Transverse colon (tissue), 4 donors: Measurements from ENCODE around the gene ITGA1.
A peak's percentile ranks its signal among the peaks of the same experiment; 100 is the strongest.

Source experiments
- CTCF ChIP-seq, 5 experiments: fragments of 200-600 bp in 3 of 5; fragments of 450-650 bp in 2 of 5; sonication (generic) in 3 of 5; IDR thresholded peaks; 1 replicate in 2 of 5; 2 replicates in 3 of 5; pipeline ENCODE4 v1.5.1; 2016 to 2017; ENCODE audit warnings: antibody characterized with exemption in 5 of 5, inconsistent platforms in 3 of 5, mild to moderate bottlenecking in 2 of 5, moderate library complexity in 1 of 5
- EP300 ChIP-seq: sonication (generic); formaldehyde crosslinking; IDR thresholded peaks from one replicate; pipeline ENCODE4 v1.6.1; 2017; ENCODE audit warnings: antibody characterized with exemption, low read depth
- POLR2A ChIP-seq: fragments of 450-650 bp; IDR thresholded peaks from one replicate; pipeline ENCODE4 v1.6.1; 2016; ENCODE audit warnings: antibody characterized with exemption, mild to moderate bottlenecking, moderate library complexity
- POLR2AphosphoS5 ChIP-seq, 3 donors: sonication (generic); formaldehyde crosslinking; IDR thresholded peaks; one replicate each; pipeline ENCODE4 v1.6.1; 2016; ENCODE audit warnings: antibody characterized with exemption in 3 of 3

- TF ChIP-seq CTCF (IDR thresholded peaks at IDR 0.05) (no peak), POLR2A (peak; percentile 73), POLR2AphosphoS5 (IDR thresholded peaks at IDR 0.05) (peak; percentile 82 to 88 (median 87)), EP300 (no peak)
These were observed 12.3 kb downstream of the ITGA1 start for GRCh38 chr5:52799983-52800393.
